ENCODE data around the gene TECTA. TPM values are rescaled to one million over a fixed set of nuclear protein-coding genes. Genes with fewer than 3 reads are reported as not detected.
A peak's percentile ranks its signal among the peaks of the same experiment; 100 is the strongest.

The TECTA gene
- total RNA-seq, 1 experiment from 2014 or later, result 0.37 TPM

DNA sequence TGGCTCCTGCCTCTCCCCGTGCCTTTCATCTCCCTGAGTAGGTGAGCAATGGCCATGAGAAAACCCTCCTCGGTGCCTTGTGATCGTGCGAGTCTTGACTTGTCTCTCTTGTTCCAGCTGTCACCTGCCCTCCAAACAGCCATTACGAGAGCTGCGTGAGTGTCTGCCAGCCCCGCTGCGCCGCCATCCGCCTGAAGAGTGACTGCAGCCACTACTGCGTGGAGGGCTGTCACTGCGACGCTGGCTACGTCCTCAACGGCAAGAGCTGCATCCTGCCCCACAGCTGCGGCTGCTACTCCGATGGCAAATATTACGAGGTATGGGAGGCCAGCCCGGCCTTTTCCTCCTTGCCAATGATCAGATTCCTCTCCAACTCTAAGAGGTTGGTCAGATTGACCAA, 51.7 kb downstream of the TECTA start:
- DNase-seq (ENCODE audit: low spot score) (no peak), ATAC-seq (no peak)
- Mint-ChIP-seq H3K4me3 (no peak overlapping the region), H3K4me1 (peaks cover 7% of the 10 kb centered on the region), H3K27ac (no peak overlapping the region), H3K36me3 (no peaks in the 10 kb centered on the region), H3K27me3 (ENCODE audit: low read depth) (no peaks in the 10 kb centered on the region), H3K9me3 (no peaks in the 10 kb centered on the region)
- ChIA-PET CTCF (interaction anchor here (0.8 to 3.0 kb wide), 15 partner anchors 9 to 471 kb away, joined by 3 to 8 read pairs (median 5); no protein-coding TSS in a partner anchor), POLR2A (no interaction called here)
- TF ChIP-seq, protein P1, sequence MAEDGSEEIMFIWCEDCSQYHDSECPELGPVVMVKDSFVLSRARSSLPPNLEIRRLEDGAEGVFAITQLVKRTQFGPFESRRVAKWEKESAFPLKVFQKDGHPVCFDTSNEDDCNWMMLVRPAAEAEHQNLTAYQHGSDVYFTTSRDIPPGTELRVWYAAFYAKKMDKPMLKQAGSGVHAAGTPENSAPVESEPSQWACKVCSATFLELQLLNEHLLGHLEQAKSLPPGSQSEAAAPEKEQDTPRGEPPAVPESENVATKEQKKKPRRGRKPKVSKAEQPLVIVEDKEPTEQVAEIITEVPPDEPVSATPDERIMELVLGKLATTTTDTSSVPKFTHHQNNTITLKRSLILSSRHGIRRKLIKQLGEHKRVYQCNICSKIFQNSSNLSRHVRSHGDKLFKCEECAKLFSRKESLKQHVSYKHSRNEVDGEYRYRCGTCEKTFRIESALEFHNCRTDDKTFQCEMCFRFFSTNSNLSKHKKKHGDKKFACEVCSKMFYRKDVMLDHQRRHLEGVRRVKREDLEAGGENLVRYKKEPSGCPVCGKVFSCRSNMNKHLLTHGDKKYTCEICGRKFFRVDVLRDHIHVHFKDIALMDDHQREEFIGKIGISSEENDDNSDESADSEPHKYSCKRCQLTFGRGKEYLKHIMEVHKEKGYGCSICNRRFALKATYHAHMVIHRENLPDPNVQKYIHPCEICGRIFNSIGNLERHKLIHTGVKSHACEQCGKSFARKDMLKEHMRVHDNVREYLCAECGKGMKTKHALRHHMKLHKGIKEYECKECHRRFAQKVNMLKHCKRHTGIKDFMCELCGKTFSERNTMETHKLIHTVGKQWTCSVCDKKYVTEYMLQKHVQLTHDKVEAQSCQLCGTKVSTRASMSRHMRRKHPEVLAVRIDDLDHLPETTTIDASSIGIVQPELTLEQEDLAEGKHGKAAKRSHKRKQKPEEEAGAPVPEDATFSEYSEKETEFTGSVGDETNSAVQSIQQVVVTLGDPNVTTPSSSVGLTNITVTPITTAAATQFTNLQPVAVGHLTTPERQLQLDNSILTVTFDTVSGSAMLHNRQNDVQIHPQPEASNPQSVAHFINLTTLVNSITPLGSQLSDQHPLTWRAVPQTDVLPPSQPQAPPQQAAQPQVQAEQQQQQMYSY (CRISPR knock-in tag; IDR thresholded peaks at IDR 0.05), result no peak

DNA sequence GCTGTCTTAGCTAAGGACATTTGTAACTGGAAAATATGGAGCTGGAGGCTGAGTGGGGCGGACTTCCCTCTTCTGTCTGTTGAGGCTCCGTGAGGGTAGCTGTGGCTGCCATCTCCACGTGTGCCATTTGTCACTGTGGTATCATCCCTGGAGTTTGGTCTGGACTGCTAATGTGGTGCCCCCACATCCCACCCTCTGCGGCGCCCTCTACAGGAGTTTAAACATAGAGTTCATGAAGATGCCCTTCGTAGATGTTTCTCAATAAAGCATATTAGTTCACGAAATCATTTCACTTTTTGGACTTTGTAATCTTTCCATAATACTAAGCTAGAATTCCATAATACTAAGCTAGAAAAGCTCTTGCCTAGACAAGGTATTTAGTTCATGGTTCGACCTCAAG, 52.4 kb downstream of the TECTA start:
- H3K4me3 Mint-ChIP-seq, result no peak overlapping the region
- no peaks in the 10 kb centered on the region for H3K9me3 Mint-ChIP-seq
- ChIA-PET CTCF (interaction anchor here (0.8 to 3.0 kb wide), 15 partner anchors 9 to 472 kb away, joined by 3 to 8 read pairs (median 5); no protein-coding TSS in a partner anchor), POLR2A (no interaction called here)
- H3K27ac Mint-ChIP-seq, result no peak overlapping the region
- peaks cover 7% of the 10 kb centered on the region for H3K4me1 Mint-ChIP-seq
- ATAC-seq (peak; percentile 43), DNase-seq (ENCODE audit: low spot score) (peak; percentile 44)
- no peak for TF ChIP-seq NFE2L1 (CRISPR knock-in tag; IDR thresholded peaks at IDR 0.05)
- TF ChIP-seq, protein P2, sequence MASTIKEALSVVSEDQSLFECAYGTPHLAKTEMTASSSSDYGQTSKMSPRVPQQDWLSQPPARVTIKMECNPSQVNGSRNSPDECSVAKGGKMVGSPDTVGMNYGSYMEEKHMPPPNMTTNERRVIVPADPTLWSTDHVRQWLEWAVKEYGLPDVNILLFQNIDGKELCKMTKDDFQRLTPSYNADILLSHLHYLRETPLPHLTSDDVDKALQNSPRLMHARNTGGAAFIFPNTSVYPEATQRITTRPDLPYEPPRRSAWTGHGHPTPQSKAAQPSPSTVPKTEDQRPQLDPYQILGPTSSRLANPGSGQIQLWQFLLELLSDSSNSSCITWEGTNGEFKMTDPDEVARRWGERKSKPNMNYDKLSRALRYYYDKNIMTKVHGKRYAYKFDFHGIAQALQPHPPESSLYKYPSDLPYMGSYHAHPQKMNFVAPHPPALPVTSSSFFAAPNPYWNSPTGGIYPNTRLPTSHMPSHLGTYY (CRISPR knock-in tag; IDR thresholded peaks at IDR 0.05), result no peak
- TF ChIP-seq, protein P3, sequence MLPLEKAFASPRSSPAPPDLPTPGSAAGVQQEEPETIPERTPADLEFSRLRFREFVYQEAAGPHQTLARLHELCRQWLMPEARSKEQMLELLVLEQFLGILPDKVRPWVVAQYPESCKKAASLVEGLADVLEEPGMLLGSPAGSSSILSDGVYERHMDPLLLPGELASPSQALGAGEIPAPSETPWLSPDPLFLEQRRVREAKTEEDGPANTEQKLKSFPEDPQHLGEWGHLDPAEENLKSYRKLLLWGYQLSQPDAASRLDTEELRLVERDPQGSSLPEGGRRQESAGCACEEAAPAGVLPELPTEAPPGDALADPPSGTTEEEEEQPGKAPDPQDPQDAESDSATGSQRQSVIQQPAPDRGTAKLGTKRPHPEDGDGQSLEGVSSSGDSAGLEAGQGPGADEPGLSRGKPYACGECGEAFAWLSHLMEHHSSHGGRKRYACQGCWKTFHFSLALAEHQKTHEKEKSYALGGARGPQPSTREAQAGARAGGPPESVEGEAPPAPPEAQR (CRISPR knock-in tag; IDR thresholded peaks at IDR 0.05), result no peak
- no peak for TF ChIP-seq SMAD4 (CRISPR knock-in tag; IDR thresholded peaks at IDR 0.05)
- TF ChIP-seq MYBL2 (CRISPR knock-in tag; IDR thresholded peaks at IDR 0.05), result no peak
- TF ChIP-seq ZNF671 (CRISPR knock-in tag; IDR thresholded peaks at IDR 0.05), result no peak
- TF ChIP-seq NR2C2 (CRISPR knock-in tag; IDR thresholded peaks at IDR 0.05), result no peak
- no peak for TF ChIP-seq SP1 (CRISPR knock-in tag; conservative IDR thresholded peaks at IDR 0.05)
- TF ChIP-seq, protein P4, sequence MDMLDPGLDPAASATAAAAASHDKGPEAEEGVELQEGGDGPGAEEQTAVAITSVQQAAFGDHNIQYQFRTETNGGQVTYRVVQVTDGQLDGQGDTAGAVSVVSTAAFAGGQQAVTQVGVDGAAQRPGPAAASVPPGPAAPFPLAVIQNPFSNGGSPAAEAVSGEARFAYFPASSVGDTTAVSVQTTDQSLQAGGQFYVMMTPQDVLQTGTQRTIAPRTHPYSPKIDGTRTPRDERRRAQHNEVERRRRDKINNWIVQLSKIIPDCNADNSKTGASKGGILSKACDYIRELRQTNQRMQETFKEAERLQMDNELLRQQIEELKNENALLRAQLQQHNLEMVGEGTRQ (CRISPR knock-in tag; IDR thresholded peaks at IDR 0.05), result no peak
- TF ChIP-seq, protein P5, sequence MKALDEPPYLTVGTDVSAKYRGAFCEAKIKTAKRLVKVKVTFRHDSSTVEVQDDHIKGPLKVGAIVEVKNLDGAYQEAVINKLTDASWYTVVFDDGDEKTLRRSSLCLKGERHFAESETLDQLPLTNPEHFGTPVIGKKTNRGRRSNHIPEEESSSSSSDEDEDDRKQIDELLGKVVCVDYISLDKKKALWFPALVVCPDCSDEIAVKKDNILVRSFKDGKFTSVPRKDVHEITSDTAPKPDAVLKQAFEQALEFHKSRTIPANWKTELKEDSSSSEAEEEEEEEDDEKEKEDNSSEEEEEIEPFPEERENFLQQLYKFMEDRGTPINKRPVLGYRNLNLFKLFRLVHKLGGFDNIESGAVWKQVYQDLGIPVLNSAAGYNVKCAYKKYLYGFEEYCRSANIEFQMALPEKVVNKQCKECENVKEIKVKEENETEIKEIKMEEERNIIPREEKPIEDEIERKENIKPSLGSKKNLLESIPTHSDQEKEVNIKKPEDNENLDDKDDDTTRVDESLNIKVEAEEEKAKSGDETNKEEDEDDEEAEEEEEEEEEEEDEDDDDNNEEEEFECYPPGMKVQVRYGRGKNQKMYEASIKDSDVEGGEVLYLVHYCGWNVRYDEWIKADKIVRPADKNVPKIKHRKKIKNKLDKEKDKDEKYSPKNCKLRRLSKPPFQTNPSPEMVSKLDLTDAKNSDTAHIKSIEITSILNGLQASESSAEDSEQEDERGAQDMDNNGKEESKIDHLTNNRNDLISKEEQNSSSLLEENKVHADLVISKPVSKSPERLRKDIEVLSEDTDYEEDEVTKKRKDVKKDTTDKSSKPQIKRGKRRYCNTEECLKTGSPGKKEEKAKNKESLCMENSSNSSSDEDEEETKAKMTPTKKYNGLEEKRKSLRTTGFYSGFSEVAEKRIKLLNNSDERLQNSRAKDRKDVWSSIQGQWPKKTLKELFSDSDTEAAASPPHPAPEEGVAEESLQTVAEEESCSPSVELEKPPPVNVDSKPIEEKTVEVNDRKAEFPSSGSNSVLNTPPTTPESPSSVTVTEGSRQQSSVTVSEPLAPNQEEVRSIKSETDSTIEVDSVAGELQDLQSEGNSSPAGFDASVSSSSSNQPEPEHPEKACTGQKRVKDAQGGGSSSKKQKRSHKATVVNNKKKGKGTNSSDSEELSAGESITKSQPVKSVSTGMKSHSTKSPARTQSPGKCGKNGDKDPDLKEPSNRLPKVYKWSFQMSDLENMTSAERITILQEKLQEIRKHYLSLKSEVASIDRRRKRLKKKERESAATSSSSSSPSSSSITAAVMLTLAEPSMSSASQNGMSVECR (CRISPR knock-in tag; IDR thresholded peaks at IDR 0.05; ENCODE audit: borderline replicate concordance), result no peak
- TF ChIP-seq, protein P6, sequence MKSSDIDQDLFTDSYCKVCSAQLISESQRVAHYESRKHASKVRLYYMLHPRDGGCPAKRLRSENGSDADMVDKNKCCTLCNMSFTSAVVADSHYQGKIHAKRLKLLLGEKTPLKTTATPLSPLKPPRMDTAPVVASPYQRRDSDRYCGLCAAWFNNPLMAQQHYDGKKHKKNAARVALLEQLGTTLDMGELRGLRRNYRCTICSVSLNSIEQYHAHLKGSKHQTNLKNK (CRISPR knock-in tag; IDR thresholded peaks at IDR 0.05), result no peak
- TF ChIP-seq ZNF138 (CRISPR knock-in tag; conservative IDR thresholded peaks at IDR 0.05), result no peak
- TF ChIP-seq, protein P7, sequence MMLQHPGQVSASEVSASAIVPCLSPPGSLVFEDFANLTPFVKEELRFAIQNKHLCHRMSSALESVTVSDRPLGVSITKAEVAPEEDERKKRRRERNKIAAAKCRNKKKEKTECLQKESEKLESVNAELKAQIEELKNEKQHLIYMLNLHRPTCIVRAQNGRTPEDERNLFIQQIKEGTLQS (CRISPR knock-in tag; conservative IDR thresholded peaks at IDR 0.05), result no peak
- TF ChIP-seq PRRX2 (CRISPR knock-in tag; IDR thresholded peaks at IDR 0.05), result no peak
- TF ChIP-seq, protein P8, sequence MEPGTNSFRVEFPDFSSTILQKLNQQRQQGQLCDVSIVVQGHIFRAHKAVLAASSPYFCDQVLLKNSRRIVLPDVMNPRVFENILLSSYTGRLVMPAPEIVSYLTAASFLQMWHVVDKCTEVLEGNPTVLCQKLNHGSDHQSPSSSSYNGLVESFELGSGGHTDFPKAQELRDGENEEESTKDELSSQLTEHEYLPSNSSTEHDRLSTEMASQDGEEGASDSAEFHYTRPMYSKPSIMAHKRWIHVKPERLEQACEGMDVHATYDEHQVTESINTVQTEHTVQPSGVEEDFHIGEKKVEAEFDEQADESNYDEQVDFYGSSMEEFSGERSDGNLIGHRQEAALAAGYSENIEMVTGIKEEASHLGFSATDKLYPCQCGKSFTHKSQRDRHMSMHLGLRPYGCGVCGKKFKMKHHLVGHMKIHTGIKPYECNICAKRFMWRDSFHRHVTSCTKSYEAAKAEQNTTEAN (CRISPR knock-in tag; IDR thresholded peaks at IDR 0.05), result no peak
- TF ChIP-seq GTF2I (CRISPR knock-in tag; conservative IDR thresholded peaks at IDR 0.05), result no peak
- no peaks in the 10 kb centered on the region for H3K27me3 Mint-ChIP-seq (ENCODE audit: low read depth)
- no peaks in the 10 kb centered on the region for H3K36me3 Mint-ChIP-seq

Measured in WTC11 (cell line).